ENCODE data around the gene TIMM8A.

GRCh38 chrX:101362757-101363156 is 14.2 kb upstream of the TIMM8A start:
- TF ChIP-seq ZFP30 (CRISPR knock-in tag; IDR thresholded peaks at IDR 0.05) (no peak), PATZ1 (CRISPR knock-in tag; IDR thresholded peaks at IDR 0.05; ENCODE audit: borderline replicate concordance) (no peak), ARNTL (CRISPR knock-in tag; IDR thresholded peaks at IDR 0.05; ENCODE audit: borderline replicate concordance, low read depth) (no peak), TSHZ2 (CRISPR knock-in tag; IDR thresholded peaks at IDR 0.05) (no peak), GLIS3 (CRISPR knock-in tag; IDR thresholded peaks at IDR 0.05) (no peak), CSRNP3 (CRISPR knock-in tag; IDR thresholded peaks at IDR 0.05) (no peak), ZNF565 (CRISPR knock-in tag; conservative IDR thresholded peaks at IDR 0.05; ENCODE audit: low read depth) (no peak), ESRRG (CRISPR knock-in tag; IDR thresholded peaks at IDR 0.05) (no peak), OSR1 (CRISPR knock-in tag; IDR thresholded peaks at IDR 0.05) (no peak)
